ENCODE data around the gene POLR1C. TPM values are rescaled to one million over a fixed set of nuclear protein-coding genes. Genes with fewer than 3 reads are reported as not detected.
A peak's percentile ranks its signal among the peaks of the same experiment; 100 is the strongest.
"Not testable (repeated sequence)": the region's sequence is repeated elsewhere in the genome, so short reads cannot be mapped to it uniquely, and the experiment has no call there.

Gene POLR1C, protein sequence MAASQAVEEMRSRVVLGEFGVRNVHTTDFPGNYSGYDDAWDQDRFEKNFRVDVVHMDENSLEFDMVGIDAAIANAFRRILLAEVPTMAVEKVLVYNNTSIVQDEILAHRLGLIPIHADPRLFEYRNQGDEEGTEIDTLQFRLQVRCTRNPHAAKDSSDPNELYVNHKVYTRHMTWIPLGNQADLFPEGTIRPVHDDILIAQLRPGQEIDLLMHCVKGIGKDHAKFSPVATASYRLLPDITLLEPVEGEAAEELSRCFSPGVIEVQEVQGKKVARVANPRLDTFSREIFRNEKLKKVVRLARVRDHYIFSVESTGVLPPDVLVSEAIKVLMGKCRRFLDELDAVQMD
- 46.8 and 54.0 TPM in 2 replicates for total RNA-seq (2014; rRNA removed; shearing (Covaris generic))

DNA sequence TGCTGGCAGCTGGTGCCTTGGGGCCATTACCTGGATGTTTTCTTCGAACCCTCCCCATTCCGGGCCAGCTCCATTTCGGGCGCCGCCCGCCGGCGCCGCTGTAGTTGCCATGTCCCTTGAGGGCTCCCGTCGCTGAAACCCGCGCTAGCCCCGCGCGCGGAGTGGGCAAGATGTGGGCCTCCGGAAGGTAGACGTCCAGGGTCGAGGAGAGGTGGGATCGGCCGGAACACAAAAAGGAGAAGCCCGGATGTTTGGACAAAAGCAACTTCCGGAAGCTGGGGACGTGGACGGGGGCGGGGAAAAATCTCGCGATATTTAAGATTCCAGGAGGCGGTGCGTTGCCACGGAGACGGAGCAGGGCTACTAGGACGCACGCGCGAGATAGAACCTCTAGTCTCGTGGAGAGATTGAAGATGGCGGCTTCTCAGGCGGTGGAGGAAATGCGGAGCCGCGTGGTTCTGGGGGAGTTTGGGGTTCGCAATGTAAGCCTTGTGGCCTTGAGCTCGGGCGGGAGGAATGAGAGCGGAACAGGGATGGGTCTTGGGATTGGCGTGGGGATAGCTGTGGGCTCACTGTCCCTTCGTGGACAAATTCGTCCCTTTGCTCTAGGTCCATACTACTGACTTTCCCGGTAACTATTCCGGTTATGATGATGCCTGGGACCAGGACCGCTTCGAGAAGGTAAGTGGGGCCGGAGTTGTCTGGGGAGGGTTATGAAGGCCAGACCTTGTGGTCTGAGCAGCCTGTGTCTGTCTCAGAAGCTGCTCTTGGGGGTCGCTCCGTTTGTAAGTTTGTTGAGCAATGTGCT is at the start of gene POLR1C, which contains the start of gene YIPF3:
TSS of gene POLR1C (plus strand) at position 393 of the 808 bp plus-strand sequence. CDS start at position 414, 21 bp downstream.
TSS of gene YIPF3 (minus strand) at position 230 of the 808 bp plus-strand sequence. CDS start at position 111, 119 bp downstream.
- in situ Hi-C loops (cut with HindIII; ENCODE audit: low sequenced_read_pairs), result no loop called here

DNA sequence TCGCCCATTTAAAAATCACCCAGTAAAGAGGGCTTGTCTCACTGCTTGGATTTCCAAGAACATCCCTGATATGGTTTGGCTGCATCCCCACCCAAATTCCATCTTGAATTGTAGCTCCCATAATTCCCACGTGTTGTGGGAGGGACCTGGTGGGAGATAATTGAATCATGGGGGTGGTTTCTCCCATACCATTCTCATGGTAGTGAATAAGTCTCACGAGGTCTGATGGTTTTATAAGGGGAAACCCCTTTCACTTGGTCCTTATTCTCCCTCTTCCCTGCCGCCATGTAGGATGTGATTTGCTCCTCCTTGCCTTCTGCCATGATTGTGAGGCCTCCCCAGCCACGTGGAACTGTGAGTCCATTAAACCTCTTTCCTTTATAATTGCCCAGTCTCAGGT is 49.6 kb upstream of the POLR1C start:
- DNase-seq (ENCODE audit: low spot score); in situ Hi-C loops (cut with HindIII; ENCODE audit: low sequenced_read_pairs): not testable (repeated sequence)

More for the DNA sequence above, at the start of gene POLR1C, which contains the start of gene YIPF3:
- DNase-seq (ENCODE audit: low spot score), result peak; percentile 99

DNA sequence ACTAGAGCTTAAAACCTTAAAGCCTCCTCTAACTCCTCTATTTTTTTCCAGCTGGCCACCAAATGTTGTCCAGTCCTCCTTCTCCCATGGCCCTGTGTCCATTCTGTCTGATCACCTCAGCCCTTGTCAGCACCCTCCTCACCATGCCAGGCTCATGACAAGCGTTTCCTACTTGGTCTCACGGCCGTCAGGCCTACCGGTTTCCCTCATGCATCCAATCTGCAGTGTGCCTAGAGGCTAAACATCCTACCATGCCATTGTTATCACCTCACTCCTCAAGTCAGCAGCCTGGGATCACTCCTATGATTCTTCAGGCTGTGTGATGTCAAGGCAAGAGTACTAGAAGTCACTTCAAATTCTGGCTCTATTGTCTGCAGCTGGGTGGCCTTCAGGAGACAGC is 49.1 kb upstream of the POLR1C start:
- in situ Hi-C loops (cut with HindIII; ENCODE audit: low sequenced_read_pairs), result no loop called here
- DNase-seq (ENCODE audit: low spot score), result no peak

DNA sequence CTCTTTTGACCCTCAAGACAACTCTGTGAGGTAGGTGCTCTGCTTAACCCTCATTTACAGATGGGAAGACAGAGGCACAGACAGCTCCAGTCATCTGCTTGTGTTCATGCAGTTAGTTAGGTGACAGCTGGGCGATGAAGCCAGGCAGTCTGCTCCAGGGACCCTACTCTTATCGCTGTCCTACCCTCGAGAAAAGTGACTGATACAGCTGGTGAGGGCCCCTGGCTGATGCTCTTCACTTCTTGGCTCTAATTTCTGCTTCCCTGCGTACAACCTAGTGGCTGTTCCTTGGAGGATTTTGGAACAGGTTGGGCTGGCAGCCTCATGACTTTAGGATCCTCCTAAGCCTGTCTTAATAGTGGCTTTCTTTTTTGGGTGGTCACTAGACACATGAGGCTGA is 48.6 kb upstream of the POLR1C start:
- no peak for DNase-seq (ENCODE audit: low spot score)
- in situ Hi-C loops (cut with HindIII; ENCODE audit: low sequenced_read_pairs), result no loop called here

DNA sequence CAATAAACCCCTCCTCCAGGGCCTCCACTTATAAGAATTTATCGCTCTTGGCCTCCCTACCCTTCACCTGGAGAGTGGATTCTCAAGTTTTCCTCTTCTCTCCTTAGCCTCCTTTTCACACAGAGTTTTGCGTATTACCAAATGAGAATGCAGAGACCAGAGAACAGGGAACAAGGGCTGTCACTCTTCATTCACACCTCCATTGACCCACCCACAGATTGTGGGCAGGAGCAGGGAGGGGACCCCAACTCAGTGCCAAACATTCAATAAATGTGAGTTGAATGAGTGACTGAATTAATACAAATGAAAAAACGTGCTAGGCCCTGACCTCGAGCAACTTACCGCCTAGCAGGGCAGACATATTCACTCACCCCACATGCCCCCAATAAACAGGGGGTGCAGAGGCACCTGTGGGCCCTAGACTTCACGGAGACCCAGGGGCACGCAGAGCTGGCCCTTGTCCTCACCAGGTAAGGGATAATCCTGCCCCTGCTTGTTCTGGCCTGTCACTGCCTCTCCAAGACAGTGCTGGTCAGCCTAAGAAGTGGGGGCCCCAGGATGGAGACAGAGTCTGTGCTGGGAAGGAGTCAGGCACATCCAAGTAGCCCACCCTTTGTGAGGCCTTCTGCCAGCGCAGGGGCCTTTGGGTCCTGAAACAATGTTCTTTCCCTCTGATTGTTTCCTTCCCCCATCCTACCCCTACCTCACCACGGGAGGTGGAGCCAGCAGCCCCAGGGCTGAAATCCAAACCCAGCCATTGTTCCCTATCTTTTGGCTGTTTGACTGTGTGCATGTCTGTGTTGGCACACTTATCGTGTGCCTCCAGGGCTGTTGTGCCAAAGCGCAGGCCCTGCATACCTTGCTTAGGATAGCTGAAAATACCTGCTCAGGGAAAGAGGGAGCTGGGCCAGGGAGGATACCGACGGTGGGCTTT is 47.9 kb upstream of the POLR1C start:
- no peak for DNase-seq (ENCODE audit: low spot score)
- in situ Hi-C loops (cut with HindIII; ENCODE audit: low sequenced_read_pairs), result no loop called here

DNA sequence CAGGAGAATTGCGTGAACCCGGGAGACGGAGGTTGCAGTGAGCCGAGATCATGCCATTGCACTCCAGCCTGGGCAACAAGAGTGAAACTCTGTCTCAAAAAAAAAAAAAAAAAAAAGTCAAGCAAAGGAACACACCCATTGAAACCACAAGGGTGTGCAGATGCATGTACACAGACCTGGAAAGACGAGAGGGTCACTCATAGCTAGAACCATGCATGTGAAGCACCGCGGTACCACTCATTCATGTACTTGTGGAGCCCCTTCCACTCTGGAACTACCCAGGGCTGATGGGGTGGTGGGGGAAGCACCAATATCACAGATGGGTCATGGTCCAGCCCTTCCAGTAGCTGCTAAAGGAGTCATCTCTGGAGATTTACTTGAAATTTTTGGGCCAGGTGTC is 46.9 kb upstream of the POLR1C start:
- no peak for DNase-seq (ENCODE audit: low spot score)
- in situ Hi-C loops (cut with HindIII; ENCODE audit: low sequenced_read_pairs), result no loop called here

DNA sequence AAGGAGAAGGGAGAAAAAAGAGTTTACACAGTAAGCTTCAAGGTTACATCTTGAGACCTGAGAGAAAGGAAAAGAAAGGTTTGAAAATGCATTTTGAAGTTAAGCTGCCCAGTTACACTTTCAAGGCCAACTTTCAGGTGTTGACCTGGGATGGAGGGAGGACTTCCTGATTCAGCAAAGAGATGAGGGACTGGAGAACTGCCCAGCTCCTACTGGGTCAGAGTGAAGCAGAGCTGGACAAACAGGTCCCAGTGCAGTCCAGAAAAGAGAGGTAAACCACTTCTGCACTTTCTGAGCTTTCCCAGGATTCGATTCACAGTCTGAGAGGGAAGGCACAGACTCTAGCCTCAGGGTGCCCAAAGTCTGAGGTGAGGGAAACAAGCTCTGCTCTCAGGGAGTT is 45.5 kb upstream of the POLR1C start:
- in situ Hi-C loops (cut with HindIII; ENCODE audit: low sequenced_read_pairs), result no loop called here
- DNase-seq (ENCODE audit: low spot score), result no peak

DNA sequence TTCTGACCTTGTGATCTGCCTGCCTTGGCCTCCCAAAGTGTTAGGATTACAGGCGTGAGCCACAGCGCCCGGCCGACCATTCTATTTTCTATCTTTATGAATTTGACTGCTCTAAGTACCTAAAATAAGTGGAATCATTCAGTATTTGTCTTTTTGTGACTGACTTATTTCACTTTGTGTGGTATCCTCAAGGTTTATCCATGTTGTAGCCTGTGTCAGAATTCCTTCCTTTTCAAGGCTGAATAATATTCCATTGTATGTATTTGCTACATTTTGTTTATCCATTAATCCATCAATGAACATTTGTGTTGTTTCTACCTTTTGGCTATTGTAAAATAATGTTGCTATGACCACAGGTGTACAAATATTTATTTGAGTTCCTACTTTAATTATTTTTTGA is 44.4 kb upstream of the POLR1C start:
- in situ Hi-C loops (cut with HindIII; ENCODE audit: low sequenced_read_pairs), result no loop called here
- no peak for DNase-seq (ENCODE audit: low spot score)

DNA sequence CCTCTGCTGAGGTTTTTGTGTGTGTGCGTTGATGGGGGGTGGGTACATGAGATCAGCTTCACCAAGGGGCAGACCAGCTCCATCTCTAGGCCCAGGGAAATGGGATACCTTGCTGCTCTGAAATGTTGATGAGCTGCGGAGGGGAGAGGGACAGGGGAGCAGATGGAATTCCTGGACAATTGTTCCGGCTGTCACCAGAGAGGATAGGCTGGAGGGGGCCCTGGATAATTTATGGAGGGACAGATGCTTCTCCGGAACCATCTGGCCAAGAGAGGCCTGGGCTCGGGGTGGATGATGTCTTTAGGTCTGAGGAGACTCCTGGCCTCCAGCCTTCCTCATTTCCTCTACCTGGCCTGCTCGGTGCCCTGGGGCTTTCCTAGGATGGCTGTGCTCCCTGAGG is 41.4 kb upstream of the POLR1C start:
- in situ Hi-C loops (cut with HindIII; ENCODE audit: low sequenced_read_pairs), result no loop called here
- no peak for DNase-seq (ENCODE audit: low spot score)

DNA sequence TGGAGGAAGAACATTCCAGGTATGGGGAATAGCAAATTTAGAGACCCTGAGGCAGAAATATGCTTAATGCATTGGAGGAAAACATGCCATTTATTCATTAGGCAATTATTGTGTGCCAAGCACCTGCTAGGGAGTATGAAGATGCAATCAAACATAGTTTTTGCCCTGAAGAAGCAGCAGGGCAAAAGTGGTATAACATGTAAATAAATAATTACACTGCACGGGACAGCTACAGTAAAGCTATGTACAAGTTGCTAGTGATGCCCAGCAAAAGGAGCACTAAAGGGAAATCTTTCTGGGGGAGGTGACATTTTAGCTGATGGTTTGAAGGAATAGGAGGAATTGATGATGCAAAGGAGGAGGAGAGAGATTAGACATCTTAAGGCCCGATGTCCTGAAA is 40.1 kb upstream of the POLR1C start:
- in situ Hi-C loops (cut with HindIII; ENCODE audit: low sequenced_read_pairs), result no loop called here
- DNase-seq (ENCODE audit: low spot score), result no peak

DNA sequence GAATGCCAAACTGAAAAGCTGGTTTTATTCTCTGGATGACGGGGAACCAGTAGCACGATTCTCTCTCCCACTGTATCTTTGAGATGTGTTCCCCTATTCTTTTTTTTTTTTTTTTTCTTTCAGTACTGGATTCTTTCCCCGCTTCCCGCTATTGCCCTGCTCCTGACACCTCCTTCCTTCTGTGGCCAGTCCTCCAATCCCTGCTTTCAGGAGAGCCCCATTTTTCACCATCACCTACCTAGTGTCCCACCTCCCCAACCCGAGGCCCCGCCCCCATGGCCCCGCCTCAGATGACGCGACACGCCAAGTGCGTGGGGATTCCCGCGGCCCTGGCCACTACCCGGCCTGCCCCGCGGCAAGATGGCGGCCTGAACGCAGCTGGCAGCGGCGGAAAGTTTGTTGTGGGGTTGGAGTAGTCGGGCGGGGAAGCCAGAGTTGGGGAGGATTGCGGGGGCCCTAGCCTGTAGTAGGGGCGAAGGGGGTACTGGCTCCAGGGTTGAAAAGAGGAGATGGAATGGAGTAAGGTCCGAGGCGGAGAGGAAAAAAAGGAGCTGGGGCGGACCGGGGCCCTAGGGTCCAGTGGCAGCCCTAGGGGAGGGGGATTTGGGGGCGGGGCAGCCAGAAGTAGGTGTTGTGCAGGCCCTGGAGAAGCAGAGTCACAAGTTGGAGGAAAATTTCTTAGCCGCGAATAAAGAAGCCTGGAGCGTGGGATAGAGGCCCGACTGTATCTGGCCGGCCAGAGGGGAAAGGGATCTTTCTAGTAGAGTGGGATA is 39.5 kb upstream of the POLR1C start, which contains the start of gene TJAP1:
TSS of gene TJAP1 (plus strand) at position 336 of the 773 bp plus-strand sequence. CDS start 21,432 bp downstream, outside the sequence.
- peak; percentile 96 for DNase-seq (ENCODE audit: low spot score)
- in situ Hi-C loops (cut with HindIII; ENCODE audit: low sequenced_read_pairs), result no loop called here

DNA sequence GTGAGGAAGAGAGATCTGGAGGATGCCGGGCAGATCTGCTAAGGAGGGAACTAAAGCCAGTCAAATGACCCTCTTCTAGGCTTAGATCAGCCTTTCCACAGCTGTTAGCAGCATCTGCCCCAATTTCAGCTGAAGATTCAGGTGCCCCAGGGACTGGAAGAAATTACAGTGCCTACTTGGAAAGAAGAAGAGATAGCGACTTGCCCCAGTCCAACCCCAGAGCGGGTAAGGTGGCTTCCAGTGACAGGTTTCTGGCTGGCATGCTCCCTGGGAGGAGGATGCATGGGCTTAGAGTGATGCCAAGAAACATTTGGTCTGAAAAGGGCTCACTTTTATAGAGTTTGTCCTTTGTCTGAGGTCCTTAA is 38.9 kb upstream of the POLR1C start:
- in situ Hi-C loops (cut with HindIII; ENCODE audit: low sequenced_read_pairs), result no loop called here
- DNase-seq (ENCODE audit: low spot score), result no peak

DNA sequence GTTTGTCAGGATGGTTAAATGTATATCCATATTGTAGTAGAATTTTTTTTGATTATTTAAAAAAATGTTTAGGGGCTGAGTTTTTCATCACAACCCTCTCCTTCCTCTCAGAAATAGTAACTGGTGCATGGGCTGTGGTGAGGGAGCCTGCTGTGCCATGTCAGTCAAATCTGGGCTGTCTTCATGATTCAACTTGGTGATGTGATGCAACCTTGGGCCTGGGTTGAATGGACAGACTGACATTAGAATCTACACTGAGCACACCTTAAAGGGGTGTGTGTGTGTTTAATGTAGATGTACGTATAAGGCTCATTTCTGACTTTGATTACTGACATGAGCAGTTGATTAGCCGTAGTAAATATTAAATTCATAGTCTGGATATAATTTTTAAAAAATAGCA is 35.8 kb upstream of the POLR1C start:
- in situ Hi-C loops (cut with HindIII; ENCODE audit: low sequenced_read_pairs), result no loop called here
- no peak for DNase-seq (ENCODE audit: low spot score)

DNA sequence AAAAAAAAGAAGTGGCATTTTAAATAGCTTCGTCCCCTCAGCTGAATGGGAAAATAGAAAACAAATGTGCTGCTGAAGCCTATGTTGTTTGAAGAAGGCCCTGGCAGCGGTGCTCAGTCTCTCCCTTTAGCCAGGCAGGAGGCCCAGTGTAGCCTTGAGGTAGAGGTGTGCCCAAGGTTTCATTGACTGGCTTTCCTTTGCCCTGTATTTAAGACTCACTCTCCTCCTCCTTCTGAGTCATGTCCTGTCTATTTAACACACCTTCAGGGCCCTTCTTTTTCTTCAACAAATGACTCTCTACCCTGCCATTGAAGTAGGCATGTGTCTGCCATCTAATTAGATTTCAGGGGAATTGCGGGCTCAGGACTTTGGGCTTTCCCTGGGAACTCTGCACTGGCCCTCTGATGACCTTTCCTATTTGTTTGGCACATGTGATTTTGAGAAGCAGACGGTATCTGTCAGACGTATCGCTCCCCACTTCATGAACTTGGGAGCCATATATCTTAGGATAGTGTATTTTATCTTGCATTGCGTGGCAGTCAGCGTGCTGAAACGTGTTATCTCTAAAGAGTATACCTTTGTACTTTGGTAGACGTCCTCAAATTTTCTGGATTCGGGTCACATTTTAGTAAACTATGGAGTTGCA is 35.2 kb upstream of the POLR1C start:
- DNase-seq (ENCODE audit: low spot score), result no peak
- in situ Hi-C loops (cut with HindIII; ENCODE audit: low sequenced_read_pairs), result no loop called here

DNA sequence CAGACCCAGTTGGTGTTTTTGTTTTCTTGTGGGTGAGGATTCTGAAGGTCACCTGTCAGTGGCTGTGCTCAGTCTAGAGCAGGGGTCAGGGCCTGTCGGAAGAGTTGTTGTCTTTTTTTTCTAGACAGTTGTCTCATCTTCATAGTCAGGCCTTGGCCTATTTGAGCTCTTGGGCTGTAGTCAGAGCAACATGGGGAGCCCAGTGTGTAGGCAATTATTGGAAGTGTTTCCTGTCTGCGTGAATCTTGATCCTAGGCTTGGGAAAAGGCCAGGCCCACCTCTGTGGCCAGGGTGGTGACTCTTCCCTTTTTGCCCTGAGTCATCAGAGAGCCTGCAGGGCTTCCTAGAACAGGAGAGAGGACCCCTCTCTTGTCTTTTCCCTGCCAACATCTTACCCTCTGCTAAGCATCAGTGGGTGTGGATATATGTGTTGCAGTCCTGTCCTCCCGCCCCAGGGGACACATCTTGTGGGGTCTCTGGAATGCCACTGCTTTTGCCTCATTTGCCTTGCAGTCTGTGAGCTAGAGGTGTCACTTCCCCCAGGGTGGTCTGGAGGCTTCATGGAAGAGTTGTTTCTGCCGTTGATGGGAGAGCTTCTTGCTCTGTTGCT is 28.1 kb upstream of the POLR1C start:
- in situ Hi-C loops (cut with HindIII; ENCODE audit: low sequenced_read_pairs), result no loop called here
- DNase-seq (ENCODE audit: low spot score), result no peak

DNA sequence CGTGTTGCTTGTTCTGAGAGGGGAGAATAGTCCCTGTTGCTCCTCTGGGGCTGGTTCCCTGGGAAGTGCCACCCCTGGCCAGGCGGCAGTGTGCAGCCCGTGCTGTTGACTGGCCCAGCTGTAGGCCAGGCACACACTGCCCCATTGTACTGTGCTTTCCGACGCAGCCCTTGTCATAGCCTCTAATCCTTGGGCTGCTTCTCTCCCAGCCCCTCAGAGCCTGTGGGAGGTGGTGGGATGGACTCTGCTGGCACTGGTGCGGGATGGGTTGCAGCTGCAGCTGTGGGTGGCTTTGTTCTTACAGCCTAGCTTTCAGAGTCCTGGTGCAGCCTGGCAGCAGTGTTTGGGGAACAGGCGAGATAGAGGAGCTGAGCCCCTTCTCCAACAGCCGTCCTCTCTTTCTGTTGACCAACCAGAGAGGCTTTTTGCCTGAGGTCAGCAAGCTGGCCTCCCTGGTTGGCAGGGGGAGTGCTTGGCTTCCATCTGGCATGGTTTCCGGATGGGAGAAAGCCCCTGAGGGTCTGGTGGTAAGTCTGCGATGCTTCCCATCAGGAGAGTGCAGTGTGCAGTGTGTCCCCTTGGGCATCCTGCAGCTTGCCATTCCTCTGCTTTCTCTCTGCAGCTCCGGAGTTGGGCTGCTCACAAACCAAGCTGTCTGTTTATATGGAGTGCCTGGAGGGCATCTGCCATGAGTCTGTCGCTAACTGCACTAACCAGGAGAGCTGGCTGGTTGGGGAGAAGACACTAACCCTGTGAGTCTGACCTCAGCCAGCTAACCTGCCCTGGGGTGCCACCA is 27.4 kb upstream of the POLR1C start:
- DNase-seq (ENCODE audit: low spot score), result no peak
- in situ Hi-C loops (cut with HindIII; ENCODE audit: low sequenced_read_pairs), result no loop called here

DNA sequence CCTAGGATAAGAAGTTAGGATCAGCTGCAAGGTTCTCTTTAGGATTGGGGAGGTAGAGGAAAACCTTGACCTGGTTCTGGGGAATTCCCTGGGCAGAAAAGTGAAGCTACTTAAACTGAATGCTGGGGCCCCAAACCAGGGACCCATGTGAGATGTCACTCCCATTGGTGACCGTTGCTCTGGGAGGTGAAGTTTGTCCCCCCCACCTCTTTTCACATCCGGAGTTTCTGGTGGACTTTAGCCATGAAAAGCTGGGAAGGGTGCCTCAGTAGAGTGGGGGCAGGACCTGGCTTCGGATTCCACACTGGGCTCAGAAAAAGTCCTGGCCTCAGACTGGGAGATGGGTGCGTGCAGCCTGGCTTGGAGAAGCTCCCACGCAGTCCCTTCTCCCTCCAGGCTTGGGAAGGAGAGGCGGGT is 26.4 kb upstream of the POLR1C start:
- no peak for DNase-seq (ENCODE audit: low spot score)
- in situ Hi-C loops (cut with HindIII; ENCODE audit: low sequenced_read_pairs), result no loop called here
